GM12891 (cell line): ENCODE results near the gene LIPC.

Experiments
- PAX5 ChIP-seq: IDR thresholded peaks from 2 replicates; pipeline ENCODE4 v1.6.1; 2011; ENCODE audit warnings: low read length, moderate library complexity, mild to moderate bottlenecking; ENCODE audit not compliant: insufficient read depth, severe bottlenecking
- POLR2A ChIP-seq: IDR thresholded peaks from 2 replicates; pipeline ENCODE4 v1.6.1; 2011; ENCODE audit warnings: low read depth, low read length, control low read depth
- POLR2AphosphoS5 ChIP-seq: IDR thresholded peaks from 2 replicates; pipeline ENCODE4 v1.6.1; 2011; ENCODE audit warnings: low read depth, low read length, control low read depth
- POU2F2 ChIP-seq: IDR thresholded peaks from 2 replicates; pipeline ENCODE4 v1.6.1; 2011; ENCODE audit warnings: low read depth, mild to moderate bottlenecking, control low read depth, low read length, moderate library complexity
- TAF1 ChIP-seq: IDR thresholded peaks from 2 replicates; pipeline ENCODE4 v1.6.1; 2011; ENCODE audit warnings: low read depth, low read length, control low read depth

DNA sequence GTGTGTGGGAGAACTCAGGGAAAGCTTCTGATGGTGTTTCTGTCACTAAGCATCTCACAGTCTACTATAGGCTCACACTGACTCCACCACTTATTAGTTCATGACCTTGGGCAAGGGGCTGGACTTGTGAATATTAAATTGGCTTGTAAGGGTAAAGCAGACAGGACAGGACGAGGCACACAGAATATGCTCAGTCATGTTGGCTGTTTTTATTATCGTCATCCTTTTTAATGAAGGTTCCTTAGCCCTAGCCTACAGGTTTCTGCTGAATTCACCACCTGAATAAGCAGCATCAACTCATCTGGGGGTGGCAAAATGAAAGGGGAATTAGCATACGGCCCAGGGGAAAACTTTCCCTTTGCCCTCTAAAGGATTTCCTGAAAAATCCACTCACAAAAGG lies 39.6 kb upstream of the LIPC start:
- TF ChIP-seq POLR2A (no peak), POLR2AphosphoS5 (no peak), TAF1 (no peak), POU2F2 (no peak), PAX5 (no peak)
